Measurements from ENCODE around the gene TOMM40. TPM values are rescaled to one million over a fixed set of nuclear protein-coding genes. Genes with fewer than 3 reads are reported as not detected.

TOMM40 gene
- total and polyA plus RNA-seq, 2 of the 13 experiments (the other 11 are each of a cell fraction or from before 2014, with no cell fraction given) = 72.0 to 110 TPM

DNA sequence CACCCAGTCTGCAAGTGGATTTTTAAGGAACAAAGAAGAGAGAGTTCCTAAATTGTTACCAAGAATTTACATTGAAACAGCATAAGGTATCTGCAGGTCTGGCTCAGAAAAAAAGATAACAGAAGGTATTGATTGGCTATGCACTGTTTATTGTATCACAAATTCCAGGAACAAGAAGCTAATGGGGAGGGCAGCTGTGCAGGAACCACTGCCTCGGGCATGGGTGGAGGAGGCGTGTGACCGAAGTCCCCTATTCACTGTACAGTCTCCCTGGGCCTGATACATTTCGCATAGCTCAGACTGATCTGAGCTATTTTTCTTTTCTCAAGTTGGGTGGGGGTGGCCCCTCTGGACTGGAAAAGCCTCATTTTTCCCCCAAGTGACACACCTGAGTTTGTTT lies 33.2 kb upstream of the TOMM40 start (continued):
- TF ChIP-seq, protein P1, sequence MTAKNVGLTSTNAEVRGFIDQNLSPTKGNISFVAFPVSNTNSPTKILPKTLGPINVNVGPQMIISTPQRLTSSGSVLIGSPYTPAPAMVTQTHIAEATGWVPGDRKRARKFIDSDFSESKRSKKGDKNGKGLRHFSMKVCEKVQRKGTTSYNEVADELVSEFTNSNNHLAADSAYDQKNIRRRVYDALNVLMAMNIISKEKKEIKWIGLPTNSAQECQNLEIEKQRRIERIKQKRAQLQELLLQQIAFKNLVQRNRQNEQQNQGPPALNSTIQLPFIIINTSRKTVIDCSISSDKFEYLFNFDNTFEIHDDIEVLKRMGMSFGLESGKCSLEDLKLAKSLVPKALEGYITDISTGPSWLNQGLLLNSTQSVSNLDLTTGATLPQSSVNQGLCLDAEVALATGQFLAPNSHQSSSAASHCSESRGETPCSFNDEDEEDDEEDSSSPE (CRISPR knock-in tag; IDR thresholded peaks at IDR 0.05) = no peak
- TF ChIP-seq RBM22 (optimal IDR thresholded peaks at IDR 0.05; ENCODE audit: low read length) (no peak), GATAD1 (CRISPR knock-in tag; IDR thresholded peaks at IDR 0.05) (0 out of 2 replicates have a peak, but pooled peaks have one; percentile 16), LCORL (IDR thresholded peaks at IDR 0.05) (no peak), LCORL (CRISPR knock-in tag; IDR thresholded peaks at IDR 0.05) (peak; percentile 67; the same call in 1 of the 2 replicates), MXD3 (CRISPR knock-in tag; IDR thresholded peaks at IDR 0.05) (no peak), ZNF496 (CRISPR knock-in tag; IDR thresholded peaks at IDR 0.05; ENCODE audit: insufficient replicate concordance) (no peak), CEBPG (CRISPR knock-in tag; IDR thresholded peaks at IDR 0.05) (no peak), ZNF331 (CRISPR knock-in tag; IDR thresholded peaks at IDR 0.05) (0 out of 2 replicates have a peak, but pooled peaks have one; percentile 12), E2F1 (CRISPR knock-in tag; IDR thresholded peaks at IDR 0.05) (no peak), SALL1 (CRISPR knock-in tag; IDR thresholded peaks at IDR 0.05) (peak; percentile 71), ZNF83 (CRISPR knock-in tag; IDR thresholded peaks at IDR 0.05; ENCODE audit: borderline replicate concordance) (no peak), HDAC1 (CRISPR knock-in tag; IDR thresholded peaks at IDR 0.05) (peak; percentile 30; the same call in 1 of the 2 replicates), ZNF101 (CRISPR knock-in tag; IDR thresholded peaks at IDR 0.05; ENCODE audit: borderline replicate concordance, low read depth) (no peak), EEA1 (CRISPR knock-in tag; IDR thresholded peaks at IDR 0.05; ENCODE audit: borderline replicate concordance) (no peak), PHF21A (CRISPR knock-in tag; IDR thresholded peaks at IDR 0.05) (peak; percentile 56), HDAC2 (CRISPR knock-in tag; IDR thresholded peaks at IDR 0.05) (peak; percentile 25; the same call in 1 of the 2 replicates)
- TF ChIP-seq, protein P2, sequence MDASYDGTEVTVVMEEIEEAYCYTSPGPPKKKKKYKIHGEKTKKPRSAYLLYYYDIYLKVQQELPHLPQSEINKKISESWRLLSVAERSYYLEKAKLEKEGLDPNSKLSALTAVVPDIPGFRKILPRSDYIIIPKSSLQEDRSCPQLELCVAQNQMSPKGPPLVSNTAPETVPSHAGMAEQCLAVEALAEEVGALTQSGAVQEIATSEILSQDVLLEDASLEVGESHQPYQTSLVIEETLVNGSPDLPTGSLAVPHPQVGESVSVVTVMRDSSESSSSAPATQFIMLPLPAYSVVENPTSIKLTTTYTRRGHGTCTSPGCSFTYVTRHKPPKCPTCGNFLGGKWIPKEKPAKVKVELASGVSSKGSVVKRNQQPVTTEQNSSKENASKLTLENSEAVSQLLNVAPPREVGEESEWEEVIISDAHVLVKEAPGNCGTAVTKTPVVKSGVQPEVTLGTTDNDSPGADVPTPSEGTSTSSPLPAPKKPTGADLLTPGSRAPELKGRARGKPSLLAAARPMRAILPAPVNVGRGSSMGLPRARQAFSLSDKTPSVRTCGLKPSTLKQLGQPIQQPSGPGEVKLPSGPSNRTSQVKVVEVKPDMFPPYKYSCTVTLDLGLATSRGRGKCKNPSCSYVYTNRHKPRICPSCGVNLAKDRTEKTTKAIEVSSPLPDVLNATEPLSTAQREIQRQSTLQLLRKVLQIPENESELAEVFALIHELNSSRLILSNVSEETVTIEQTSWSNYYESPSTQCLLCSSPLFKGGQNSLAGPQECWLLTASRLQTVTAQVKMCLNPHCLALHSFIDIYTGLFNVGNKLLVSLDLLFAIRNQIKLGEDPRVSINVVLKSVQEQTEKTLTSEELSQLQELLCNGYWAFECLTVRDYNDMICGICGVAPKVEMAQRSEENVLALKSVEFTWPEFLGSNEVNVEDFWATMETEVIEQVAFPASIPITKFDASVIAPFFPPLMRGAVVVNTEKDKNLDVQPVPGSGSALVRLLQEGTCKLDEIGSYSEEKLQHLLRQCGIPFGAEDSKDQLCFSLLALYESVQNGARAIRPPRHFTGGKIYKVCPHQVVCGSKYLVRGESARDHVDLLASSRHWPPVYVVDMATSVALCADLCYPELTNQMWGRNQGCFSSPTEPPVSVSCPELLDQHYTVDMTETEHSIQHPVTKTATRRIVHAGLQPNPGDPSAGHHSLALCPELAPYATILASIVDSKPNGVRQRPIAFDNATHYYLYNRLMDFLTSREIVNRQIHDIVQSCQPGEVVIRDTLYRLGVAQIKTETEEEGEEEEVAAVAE (CRISPR knock-in tag; IDR thresholded peaks at IDR 0.05; ENCODE audit: borderline replicate concordance) = no peak; the same call in 1 of the 2 replicates
- TF ChIP-seq, protein P3, sequence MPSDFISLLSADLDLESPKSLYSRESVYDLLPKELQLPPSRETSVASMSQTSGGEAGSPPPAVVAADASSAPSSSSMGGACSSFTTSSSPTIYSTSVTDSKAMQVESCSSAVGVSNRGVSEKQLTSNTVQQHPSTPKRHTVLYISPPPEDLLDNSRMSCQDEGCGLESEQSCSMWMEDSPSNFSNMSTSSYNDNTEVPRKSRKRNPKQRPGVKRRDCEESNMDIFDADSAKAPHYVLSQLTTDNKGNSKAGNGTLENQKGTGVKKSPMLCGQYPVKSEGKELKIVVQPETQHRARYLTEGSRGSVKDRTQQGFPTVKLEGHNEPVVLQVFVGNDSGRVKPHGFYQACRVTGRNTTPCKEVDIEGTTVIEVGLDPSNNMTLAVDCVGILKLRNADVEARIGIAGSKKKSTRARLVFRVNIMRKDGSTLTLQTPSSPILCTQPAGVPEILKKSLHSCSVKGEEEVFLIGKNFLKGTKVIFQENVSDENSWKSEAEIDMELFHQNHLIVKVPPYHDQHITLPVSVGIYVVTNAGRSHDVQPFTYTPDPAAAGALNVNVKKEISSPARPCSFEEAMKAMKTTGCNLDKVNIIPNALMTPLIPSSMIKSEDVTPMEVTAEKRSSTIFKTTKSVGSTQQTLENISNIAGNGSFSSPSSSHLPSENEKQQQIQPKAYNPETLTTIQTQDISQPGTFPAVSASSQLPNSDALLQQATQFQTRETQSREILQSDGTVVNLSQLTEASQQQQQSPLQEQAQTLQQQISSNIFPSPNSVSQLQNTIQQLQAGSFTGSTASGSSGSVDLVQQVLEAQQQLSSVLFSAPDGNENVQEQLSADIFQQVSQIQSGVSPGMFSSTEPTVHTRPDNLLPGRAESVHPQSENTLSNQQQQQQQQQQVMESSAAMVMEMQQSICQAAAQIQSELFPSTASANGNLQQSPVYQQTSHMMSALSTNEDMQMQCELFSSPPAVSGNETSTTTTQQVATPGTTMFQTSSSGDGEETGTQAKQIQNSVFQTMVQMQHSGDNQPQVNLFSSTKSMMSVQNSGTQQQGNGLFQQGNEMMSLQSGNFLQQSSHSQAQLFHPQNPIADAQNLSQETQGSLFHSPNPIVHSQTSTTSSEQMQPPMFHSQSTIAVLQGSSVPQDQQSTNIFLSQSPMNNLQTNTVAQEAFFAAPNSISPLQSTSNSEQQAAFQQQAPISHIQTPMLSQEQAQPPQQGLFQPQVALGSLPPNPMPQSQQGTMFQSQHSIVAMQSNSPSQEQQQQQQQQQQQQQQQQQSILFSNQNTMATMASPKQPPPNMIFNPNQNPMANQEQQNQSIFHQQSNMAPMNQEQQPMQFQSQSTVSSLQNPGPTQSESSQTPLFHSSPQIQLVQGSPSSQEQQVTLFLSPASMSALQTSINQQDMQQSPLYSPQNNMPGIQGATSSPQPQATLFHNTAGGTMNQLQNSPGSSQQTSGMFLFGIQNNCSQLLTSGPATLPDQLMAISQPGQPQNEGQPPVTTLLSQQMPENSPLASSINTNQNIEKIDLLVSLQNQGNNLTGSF (CRISPR knock-in tag; IDR thresholded peaks at IDR 0.05) = no peak

Data from HepG2 (cell line).